Measurements from ENCODE around the gene FBXW2.

DNA sequence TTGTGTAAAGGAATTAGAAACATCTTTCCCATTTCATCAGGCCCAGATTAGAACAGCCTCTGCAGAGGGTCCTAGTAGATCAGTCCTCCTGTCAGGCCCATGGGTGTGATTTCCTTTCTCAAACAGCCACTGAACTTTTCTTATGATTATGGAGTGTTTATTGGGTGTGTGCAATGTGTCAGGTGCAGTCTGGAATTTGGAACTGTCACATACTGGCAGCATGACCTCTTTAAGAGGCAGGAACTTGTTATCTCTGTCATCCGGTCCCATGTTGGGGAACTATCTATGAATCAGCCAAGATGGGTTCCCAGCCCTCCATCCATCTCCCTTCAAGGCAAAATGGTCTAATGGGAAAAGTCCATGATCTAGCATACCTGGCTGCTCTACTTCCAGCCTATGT lies 67.3 kb downstream of the FBXW2 start:
- no peak for TF ChIP-seq SP1 (IDR thresholded peaks at IDR 0.05; ENCODE audit: low read depth, low read length)
- no peak for TF ChIP-seq RAD21 (IDR thresholded peaks at IDR 0.05; ENCODE audit: insufficient read depth, low read depth, low read length)
- no peak for TF ChIP-seq POU2F2 (IDR thresholded peaks at IDR 0.05; ENCODE audit: borderline replicate concordance, low read depth, low read length)
- TF ChIP-seq NBN (IDR thresholded peaks at IDR 0.05) = no peak
- TF ChIP-seq, protein P1, sequence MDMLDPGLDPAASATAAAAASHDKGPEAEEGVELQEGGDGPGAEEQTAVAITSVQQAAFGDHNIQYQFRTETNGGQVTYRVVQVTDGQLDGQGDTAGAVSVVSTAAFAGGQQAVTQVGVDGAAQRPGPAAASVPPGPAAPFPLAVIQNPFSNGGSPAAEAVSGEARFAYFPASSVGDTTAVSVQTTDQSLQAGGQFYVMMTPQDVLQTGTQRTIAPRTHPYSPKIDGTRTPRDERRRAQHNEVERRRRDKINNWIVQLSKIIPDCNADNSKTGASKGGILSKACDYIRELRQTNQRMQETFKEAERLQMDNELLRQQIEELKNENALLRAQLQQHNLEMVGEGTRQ (IDR thresholded peaks at IDR 0.05; ENCODE audit: borderline replicate concordance, low read depth, low read length) = no peak
- TF ChIP-seq, protein P2, sequence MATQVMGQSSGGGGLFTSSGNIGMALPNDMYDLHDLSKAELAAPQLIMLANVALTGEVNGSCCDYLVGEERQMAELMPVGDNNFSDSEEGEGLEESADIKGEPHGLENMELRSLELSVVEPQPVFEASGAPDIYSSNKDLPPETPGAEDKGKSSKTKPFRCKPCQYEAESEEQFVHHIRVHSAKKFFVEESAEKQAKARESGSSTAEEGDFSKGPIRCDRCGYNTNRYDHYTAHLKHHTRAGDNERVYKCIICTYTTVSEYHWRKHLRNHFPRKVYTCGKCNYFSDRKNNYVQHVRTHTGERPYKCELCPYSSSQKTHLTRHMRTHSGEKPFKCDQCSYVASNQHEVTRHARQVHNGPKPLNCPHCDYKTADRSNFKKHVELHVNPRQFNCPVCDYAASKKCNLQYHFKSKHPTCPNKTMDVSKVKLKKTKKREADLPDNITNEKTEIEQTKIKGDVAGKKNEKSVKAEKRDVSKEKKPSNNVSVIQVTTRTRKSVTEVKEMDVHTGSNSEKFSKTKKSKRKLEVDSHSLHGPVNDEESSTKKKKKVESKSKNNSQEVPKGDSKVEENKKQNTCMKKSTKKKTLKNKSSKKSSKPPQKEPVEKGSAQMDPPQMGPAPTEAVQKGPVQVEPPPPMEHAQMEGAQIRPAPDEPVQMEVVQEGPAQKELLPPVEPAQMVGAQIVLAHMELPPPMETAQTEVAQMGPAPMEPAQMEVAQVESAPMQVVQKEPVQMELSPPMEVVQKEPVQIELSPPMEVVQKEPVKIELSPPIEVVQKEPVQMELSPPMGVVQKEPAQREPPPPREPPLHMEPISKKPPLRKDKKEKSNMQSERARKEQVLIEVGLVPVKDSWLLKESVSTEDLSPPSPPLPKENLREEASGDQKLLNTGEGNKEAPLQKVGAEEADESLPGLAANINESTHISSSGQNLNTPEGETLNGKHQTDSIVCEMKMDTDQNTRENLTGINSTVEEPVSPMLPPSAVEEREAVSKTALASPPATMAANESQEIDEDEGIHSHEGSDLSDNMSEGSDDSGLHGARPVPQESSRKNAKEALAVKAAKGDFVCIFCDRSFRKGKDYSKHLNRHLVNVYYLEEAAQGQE (IDR thresholded peaks at IDR 0.05; ENCODE audit: low read depth, low read length) = no peak
- TF ChIP-seq CTCF (IDR thresholded peaks at IDR 0.05 in 2 of 3, conservative IDR thresholded peaks at IDR 0.05 in 1 of 3; ENCODE audit: control insufficient read depth in 2 of 3, extremely low read depth in 1 of 3, insufficient read depth in 1 of 3, low read depth in 3 of 3, low read length in 3 of 3) = no peak
- no peak for TF ChIP-seq YY1 (IDR thresholded peaks at IDR 0.05; ENCODE audit: low read depth, low read length)

Measured in GM12878 (cell line).